ENCODE results near the gene SVIL. TPM values are rescaled to one million over a fixed set of nuclear protein-coding genes. Genes with fewer than 3 reads are reported as not detected.
"Not testable (repeated sequence)": the region's sequence is repeated elsewhere in the genome, so short reads cannot be mapped to it uniquely, and the experiment has no call there.

The SVIL gene
- total RNA-seq, 1 donor from 2014 or later, result 79.6 TPM

- DNase-seq (ENCODE audit: low read depth in 2 of 2), result no peak
Measured at GRCh38 chr10:29461042-29461441, 173.7 kb downstream of the SVIL start.

- not testable (repeated sequence) for DNase-seq (ENCODE audit: low read depth in 2 of 2)
Measured at GRCh38 chr10:29458190-29458589, 176.6 kb downstream of the SVIL start.

- no peak for DNase-seq (ENCODE audit: low read depth in 2 of 2)
Measured at GRCh38 chr10:29455095-29455494, 179.7 kb downstream of the SVIL start.

- DNase-seq (ENCODE audit: low read depth in 2 of 2), result no peak
Measured at GRCh38 chr10:29454250-29454649, 180.5 kb downstream of the SVIL start.

- no peak for DNase-seq (ENCODE audit: low read depth in 2 of 2)
Measured at GRCh38 chr10:29452546-29452945, 182.2 kb downstream of the SVIL start.

- DNase-seq (ENCODE audit: low read depth in 2 of 2), result no peak
Measured at GRCh38 chr10:29451946-29452345, 182.8 kb downstream of the SVIL start.

GRCh38 chr10:29450405-29450804 lies 184.4 kb downstream of the SVIL start:
- DNase-seq (ENCODE audit: low read depth in 2 of 2), result no peak

GRCh38 chr10:29448756-29449592 lies 185.8 kb downstream of the SVIL start:
- DNase-seq (ENCODE audit: low read depth in 2 of 2), result peak; percentile 25 to 72

GRCh38 chr10:29448125-29448524 lies 186.6 kb downstream of the SVIL start:
- no peak for DNase-seq (ENCODE audit: low read depth in 2 of 2)

GRCh38 chr10:29446327-29446726 lies 188.4 kb downstream of the SVIL start:
- DNase-seq (ENCODE audit: low read depth in 2 of 2), result no peak

- no peak for DNase-seq (ENCODE audit: low read depth in 2 of 2)
Measured at GRCh38 chr10:29443745-29444523, 190.8 kb downstream of the SVIL start.

GRCh38 chr10:29440981-29441380 lies 193.8 kb downstream of the SVIL start:
- DNase-seq (ENCODE audit: low read depth in 2 of 2), result no peak

GRCh38 chr10:29439005-29439404 lies 195.8 kb downstream of the SVIL start:
- DNase-seq (ENCODE audit: low read depth in 2 of 2), result not testable (repeated sequence)

GRCh38 chr10:29438271-29438670 lies 196.5 kb downstream of the SVIL start:
- no peak for DNase-seq (ENCODE audit: low read depth in 2 of 2)

- DNase-seq (ENCODE audit: low read depth in 2 of 2), result no peak
Measured at GRCh38 chr10:29437871-29438270, 196.9 kb downstream of the SVIL start.

GRCh38 chr10:29435809-29436501 lies 198.8 kb downstream of the SVIL start:
- no peak for DNase-seq (ENCODE audit: low read depth in 2 of 2)

GRCh38 chr10:29434111-29434510 lies 200.7 kb downstream of the SVIL start:
- no peak for DNase-seq (ENCODE audit: low read depth in 2 of 2)

GRCh38 chr10:29431711-29432110 lies 203.1 kb downstream of the SVIL start:
- DNase-seq (ENCODE audit: low read depth in 2 of 2), result no peak

GRCh38 chr10:29430101-29430500 lies 204.7 kb downstream of the SVIL start:
- DNase-seq (ENCODE audit: low read depth in 2 of 2), result no peak

- DNase-seq (ENCODE audit: low read depth in 2 of 2), result no peak
Measured at GRCh38 chr10:29428486-29428885, 206.3 kb downstream of the SVIL start.

GRCh38 chr10:29427667-29428066 lies 207.1 kb downstream of the SVIL start:
- DNase-seq (ENCODE audit: low read depth in 2 of 2), result no peak

- DNase-seq (ENCODE audit: low read depth in 2 of 2), result no peak
Measured at GRCh38 chr10:29426420-29426819, 208.4 kb downstream of the SVIL start.
